RPMI8226 (cell line): ENCODE results near the gene PDIA2.

Experiments used
- DNase-seq: peaks from one replicate; pipeline ENCODE4 v3.0.0-alpha.2; 2015

PDIA2 gene

GRCh38 chr16:280991-281659 lies 1.8 kb upstream of the PDIA2 start:
- no peak for DNase-seq

- no peak for DNase-seq
Observed at GRCh38 chr16:281660-282255, 1.2 kb upstream of the PDIA2 start.

- DNase-seq = no peak
Observed at GRCh38 chr16:282491-282890, 473 bp upstream of the PDIA2 start.

GRCh38 chr16:284204-285120 lies 1.5 kb downstream of the PDIA2 start:
- no peak for DNase-seq

GRCh38 chr16:285146-286055 lies 2.4 kb downstream of the PDIA2 start:
- DNase-seq = no peak

- no peak for DNase-seq
Observed at GRCh38 chr16:286491-287297, 3.7 kb downstream of the PDIA2 start.

GRCh38 chr16:287298-287811 lies 4.4 kb downstream of the PDIA2 start:
- no peak for DNase-seq

GRCh38 chr16:287981-288920 lies 5.3 kb downstream of the PDIA2 start:
- DNase-seq = no peak

GRCh38 chr16:289395-289997 lies 6.5 kb downstream of the PDIA2 start:
- DNase-seq = no peak

- DNase-seq = no peak
Observed at GRCh38 chr16:290015-290680, 7.2 kb downstream of the PDIA2 start.

- DNase-seq = no peak
Observed at GRCh38 chr16:290681-291405, 7.9 kb downstream of the PDIA2 start.

GRCh38 chr16:291539-291938 lies 8.6 kb downstream of the PDIA2 start:
- DNase-seq = no peak

GRCh38 chr16:293043-293775 lies 10.2 kb downstream of the PDIA2 start:
- no peak for DNase-seq

- no peak for DNase-seq
Observed at GRCh38 chr16:296276-296675, 13.3 kb downstream of the PDIA2 start.

- DNase-seq = no peak
Observed at GRCh38 chr16:296806-297510, 14.0 kb downstream of the PDIA2 start.

- no peak for DNase-seq
Observed at GRCh38 chr16:297832-298231, 14.9 kb downstream of the PDIA2 start.

- no peak for DNase-seq
Observed at GRCh38 chr16:301235-301634, 18.3 kb downstream of the PDIA2 start.
